Aorta (tissue), 5 donors: ENCODE results near the gene CDC42SE2. TPM values are rescaled to one million over a fixed set of nuclear protein-coding genes. Genes with fewer than 3 reads are reported as not detected.
"Not testable (repeated sequence)": the region's sequence is repeated elsewhere in the genome, so short reads cannot be mapped to it uniquely, and the experiment has no call there.

Experiments
- ATAC-seq: fragments of 200-7000 bp; cut with Tn5 transposase; one replicate; pipeline ENCODE4 v1.9.1; 2022; ENCODE audit warnings: moderate library complexity; ENCODE audit not compliant: low FRiP score
- DNase-seq, 2 donors: peaks; one replicate each; pipeline ENCODE4 v3.0.0-alpha.2; 2020
- H3K27ac ChIP-seq, 2 donors: one replicate each; pipeline ENCODE4 v1.5.1; 2013; ENCODE audit warnings: low read length in 2 of 2, mild to moderate bottlenecking in 2 of 2, moderate library complexity in 2 of 2, control low read depth in 1 of 2, inconsistent platforms in 1 of 2, low read depth in 1 of 2
- H3K27me3 ChIP-seq, 2 donors: one replicate each; pipeline ENCODE4 v1.6.1; 2013; ENCODE audit warnings: control low read depth in 1 of 2, low read length in 1 of 2, mild to moderate bottlenecking in 1 of 2, moderate library complexity in 1 of 2; ENCODE audit not compliant: insufficient read depth in 2 of 2, control insufficient read depth in 1 of 2
- H3K36me3 ChIP-seq, 2 donors: one replicate each; pipeline ENCODE4 v1.6.1; 2013; ENCODE audit warnings: control low read depth in 1 of 2, low read length in 1 of 2, mild to moderate bottlenecking in 1 of 2; ENCODE audit not compliant: insufficient read depth in 2 of 2, control insufficient read depth in 1 of 2
- H3K4me1 ChIP-seq, 2 donors: one replicate each; pipeline ENCODE4 v1.6.1; 2013; ENCODE audit warnings: low read length in 2 of 2, control low read depth in 1 of 2, mild to moderate bottlenecking in 1 of 2, moderate library complexity in 1 of 2; ENCODE audit not compliant: insufficient read depth in 2 of 2, control insufficient read depth in 1 of 2
- H3K4me3 ChIP-seq, 2 donors: one replicate each; pipeline ENCODE4 v1.5.1; 2013; ENCODE audit warnings: low read length in 2 of 2, control low read depth in 1 of 2, mild to moderate bottlenecking in 1 of 2
- H3K9me3 ChIP-seq: one replicate; pipeline ENCODE4 v1.6.1; 2013; ENCODE audit warnings: mild to moderate bottlenecking, low read length; ENCODE audit not compliant: control insufficient read depth
- WGBS, 2 donors: extraction: QIAGEN DNeasy Blood & Tissue Kit; methylation state at CpG; one replicate each; pipeline ENCODE4 v1.1.7; 2013; 5-methylcytosine and 5-hydroxymethylcytosine counted together
- intact Hi-C, 2 donors: fragments of 100-400 bp; cut with DNase I; formaldehyde crosslinking; loops; one replicate each; pipeline versions ENCODE4 v1.14.2 to v1.15.0; 2022
- polyA plus RNA-seq, 2 donors: library from polyadenylated mRNA; stranded (reverse); fragments of 200-250 nt; gene quantifications; one replicate each; pipeline ENCODE4 v1.2.3, GENCODE V29; 2013
- total RNA-seq, 2 donors: library from RNA; stranded (reverse); fragmentation: NEBNext Ultra II Directional; extraction: Animal tissue kit (Norgen Biotek cat#: 25700); gene quantifications; one replicate each; pipeline ENCODE4 v1.2.1, GENCODE V29; 2021
- donor health status: healthy with polysubstance abuse.
- donor health status: Bipolar disorder and iron deficiency.
- donor health status: DM: no; HTN: no; CAD: no.
- donor health status: DM: no; HTN: no; CAD: no.
- donor health status: DM: yes; HTN: yes; CAD: no.

Gene CDC42SE2
- total and polyA plus RNA-seq, 4 donors: 12.1 to 30.2 (median 23.0) TPM

- no peaks in the 10 kb centered on the region for H3K27me3 ChIP-seq
- peaks cover 3 to 7% of the 10 kb centered on the region in 2 donors for H3K4me1 ChIP-seq
- intact Hi-C loops: loop anchor here (10.0 kb wide), 2 partner anchors 131 to 231 kb away; partner anchors contain the start of genes CDC42SE2 (in 2 of the 2) and HINT1 (in 1 of the 2)
- no peaks in the 10 kb centered on the region for H3K9me3 ChIP-seq
- ATAC-seq (no peak), DNase-seq (no peak)
- WGBS, 2 donors: 95 to 96% methylated on average over 3 of the region's 3 CpGs
- no peak overlapping the region for H3K4me3 ChIP-seq
- no peak overlapping the region for H3K27ac ChIP-seq
- H3K36me3 ChIP-seq: no peaks in the 10 kb centered on the region
These were observed 132.2 kb downstream of the CDC42SE2 start for GRCh38 chr5:131396015-131396414.

- ATAC-seq (no peak), DNase-seq (no peak)
- Histone ChIP-seq H3K27ac (no peak overlapping the region), H3K4me3 (no peak overlapping the region), H3K36me3 (no peaks in the 10 kb centered on the region), H3K9me3 (no peaks in the 10 kb centered on the region), H3K27me3 (no peaks in the 10 kb centered on the region), H3K4me1 (peaks cover 3 to 7% of the 10 kb centered on the region in 2 donors)
- WGBS, 2 donors: 87 to 89% methylated on average over 5 of the region's 5 CpGs
- intact Hi-C loops: loop anchor here (10.0 kb wide), 2 partner anchors 132 to 232 kb away; partner anchors contain the start of genes CDC42SE2 (in 2 of the 2) and HINT1 (in 1 of the 2)
These were observed 132.9 kb downstream of the CDC42SE2 start for GRCh38 chr5:131396630-131397273.

- ATAC-seq, H3K9me3 ChIP-seq, DNase-seq, H3K4me1 ChIP-seq, H3K36me3 ChIP-seq, H3K4me3 ChIP-seq, H3K27me3 ChIP-seq, H3K27ac ChIP-seq: not testable (repeated sequence)
- intact Hi-C loops: loop anchor here (10.0 kb wide), 2 partner anchors 134 to 234 kb away; partner anchors contain the start of genes CDC42SE2 (in 2 of the 2) and HINT1 (in 1 of the 2)
- WGBS, 2 donors: 94 to 97% methylated on average over 6 of the region's 6 CpGs
These were observed 135.2 kb downstream of the CDC42SE2 start for GRCh38 chr5:131399007-131399406.

- no peaks in the 10 kb centered on the region for H3K27me3 ChIP-seq
- DNase-seq: no peak
- no peak overlapping the region for H3K4me3 ChIP-seq
- WGBS, 2 donors: 96 to 98% methylated on average over 3 of the region's 3 CpGs
- no peak for ATAC-seq
- H3K36me3 ChIP-seq: no peaks in the 10 kb centered on the region
- H3K27ac ChIP-seq: no peak overlapping the region
- H3K9me3 ChIP-seq: peaks cover 2% of the 10 kb centered on the region
- intact Hi-C loops: no loop called here
- H3K4me1 ChIP-seq: no peaks in the 10 kb centered on the region
These were observed 136.7 kb downstream of the CDC42SE2 start for GRCh38 chr5:131400585-131400984.

GRCh38 chr5:131405674-131406073 is 141.8 kb downstream of the CDC42SE2 start:
- Histone ChIP-seq H3K9me3 (peaks cover 2% of the 10 kb centered on the region), H3K4me1 (no peaks in the 10 kb centered on the region), H3K27ac (no peak overlapping the region), H3K27me3 (no peaks in the 10 kb centered on the region), H3K36me3 (peaks cover 0 to 4% of the 10 kb centered on the region in 2 donors), H3K4me3 (no peak overlapping the region)
- DNase-seq (no peak), ATAC-seq (no peak)
- WGBS, 2 donors: 73 to 80% methylated on average over 2 of the region's 2 CpGs
- intact Hi-C loops: no loop called here

- 88 to 97% methylated on average over 2 of the region's 2 CpGs for WGBS, 2 donors
- no peak for ATAC-seq
These were observed 142.2 kb downstream of the CDC42SE2 start for GRCh38 chr5:131406076-131406475.

GRCh38 chr5:131406975-131407638 is 143.3 kb downstream of the CDC42SE2 start:
- 87 to 93% methylated on average over 6 of the region's 6 CpGs for WGBS, 2 donors

More at GRCh38 chr5:131406076-131406475, 142.2 kb downstream of the CDC42SE2 start:
- Histone ChIP-seq H3K9me3 (peaks cover 2% of the 10 kb centered on the region), H3K4me3 (no peak overlapping the region), H3K27ac (no peak overlapping the region), H3K27me3 (no peaks in the 10 kb centered on the region), H3K36me3 (peaks cover 0 to 4% of the 10 kb centered on the region in 2 donors), H3K4me1 (no peaks in the 10 kb centered on the region)
- intact Hi-C loops: no loop called here
- no peak for DNase-seq

GRCh38 chr5:131413605-131414559 is 150.0 kb downstream of the CDC42SE2 start:
- ATAC-seq (no peak), DNase-seq (no peak)
- H3K4me1 ChIP-seq: no peaks in the 10 kb centered on the region
- intact Hi-C loops: loop anchor here (10.0 kb wide), 2 partner anchors 249 to 1509 kb away; partner anchors contain the start of genes CHSY3 (in 1 of the 2) and HINT1 (in 1 of the 2)
- no peaks in the 10 kb centered on the region for H3K9me3 ChIP-seq
- peaks cover 0 to 2% of the 10 kb centered on the region in 2 donors for H3K36me3 ChIP-seq
- H3K4me3 ChIP-seq: no peak overlapping the region
- H3K27ac ChIP-seq: no peak overlapping the region
- no peaks in the 10 kb centered on the region for H3K27me3 ChIP-seq
- WGBS, 2 donors: 86 to 87% methylated on average over 4 of the region's 4 CpGs

More at GRCh38 chr5:131406975-131407638, 143.3 kb downstream of the CDC42SE2 start:
- Histone ChIP-seq H3K4me3 (no peak overlapping the region), H3K4me1 (no peaks in the 10 kb centered on the region), H3K27me3 (no peaks in the 10 kb centered on the region), H3K27ac (no peak overlapping the region), H3K9me3 (peaks cover 2% of the 10 kb centered on the region), H3K36me3 (peaks cover 0 to 4% of the 10 kb centered on the region in 2 donors)
- DNase-seq (no peak), ATAC-seq (no peak)
- intact Hi-C loops: no loop called here
